GM12891 (cell line): ENCODE results near the gene ERFL.

Experiments used
- DNase-seq: peaks from one replicate; pipeline ENCODE4 v3.0.0; 2011; ENCODE audit warnings: low spot score; ENCODE audit not compliant: insufficient read length
- FAIRE-seq: peaks from 2 replicates; lab custom pipeline; 2011; peaks lifted over from hg19 to GRCh38; lab: Jason Lieb, UNC
- PAX5 ChIP-seq: IDR thresholded peaks from 2 replicates; pipeline ENCODE4 v1.6.1; 2011; ENCODE audit warnings: low read length, moderate library complexity, mild to moderate bottlenecking; ENCODE audit not compliant: insufficient read depth, severe bottlenecking
- POLR2A ChIP-seq: IDR thresholded peaks from 2 replicates; pipeline ENCODE4 v1.6.1; 2011; ENCODE audit warnings: low read depth, low read length, control low read depth
- POLR2AphosphoS5 ChIP-seq: IDR thresholded peaks from 2 replicates; pipeline ENCODE4 v1.6.1; 2011; ENCODE audit warnings: low read depth, low read length, control low read depth
- POU2F2 ChIP-seq: IDR thresholded peaks from 2 replicates; pipeline ENCODE4 v1.6.1; 2011; ENCODE audit warnings: low read depth, mild to moderate bottlenecking, control low read depth, low read length, moderate library complexity
- SPI1 ChIP-seq: IDR thresholded peaks from 2 replicates; pipeline ENCODE4 v1.6.1; 2011; ENCODE audit warnings: low read depth, low read length, control low read depth
- TAF1 ChIP-seq: IDR thresholded peaks from 2 replicates; pipeline ENCODE4 v1.6.1; 2011; ENCODE audit warnings: low read depth, low read length, control low read depth

The ERFL gene

DNA sequence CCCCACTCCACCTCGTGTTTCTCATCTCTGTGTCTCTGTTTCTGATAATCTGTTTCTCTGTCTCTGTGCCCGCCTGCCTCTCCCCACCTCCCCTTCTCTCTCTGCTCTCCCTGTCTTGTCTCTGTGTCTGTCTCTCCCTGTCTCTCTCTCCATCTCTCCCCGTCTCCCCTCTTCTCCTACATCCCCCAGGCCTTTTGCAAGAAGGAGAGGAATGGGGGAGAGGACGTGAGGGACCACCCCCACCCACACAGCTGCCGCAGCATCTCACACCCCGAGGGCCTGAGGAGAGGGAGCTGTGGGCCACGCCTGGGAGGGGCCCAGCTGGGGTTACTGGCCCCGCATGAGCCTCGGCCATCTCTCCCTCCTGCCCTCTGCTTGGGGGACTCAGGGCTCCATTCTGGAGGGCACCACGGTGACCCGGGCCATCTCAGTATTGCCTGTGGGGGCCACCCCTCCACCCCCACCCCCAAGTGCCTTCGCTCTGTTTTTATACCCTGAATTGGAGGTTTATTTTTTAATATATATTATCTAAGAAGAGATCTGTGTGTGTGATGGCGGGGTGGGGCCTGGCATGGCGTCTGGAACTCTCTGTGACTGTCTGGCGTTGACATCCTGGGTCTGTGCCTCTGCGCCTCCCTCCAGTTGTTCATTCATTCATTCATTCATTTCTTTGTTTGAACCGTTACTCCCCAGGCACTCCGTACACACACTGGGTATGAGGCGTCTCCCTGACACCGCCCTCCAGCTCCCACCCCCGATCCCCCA lies 21.2 kb downstream of the ERFL start:
- TF ChIP-seq PAX5 (no peak), SPI1 (no peak), POLR2AphosphoS5 (no peak), POLR2A (no peak), POU2F2 (no peak), TAF1 (no peak)
- DNase-seq (no peak), FAIRE-seq (no peak)

- no peak for FAIRE-seq
- TF ChIP-seq POLR2A = no peak
- no peak for TF ChIP-seq SPI1
- no peak for TF ChIP-seq POLR2AphosphoS5
- TF ChIP-seq POU2F2 = no peak
- no peak for TF ChIP-seq TAF1
- TF ChIP-seq PAX5 = no peak
- DNase-seq = no peak
These were observed 22.0 kb downstream of the ERFL start for GRCh38 chr19:41906271-41906670.

- no peak for TF ChIP-seq TAF1
- TF ChIP-seq PAX5 = no peak
- no peak for TF ChIP-seq SPI1
- TF ChIP-seq POLR2A = no peak
- TF ChIP-seq POU2F2 = no peak
- TF ChIP-seq POLR2AphosphoS5 = no peak
- FAIRE-seq = no peak
- no peak for DNase-seq
These were observed 22.8 kb downstream of the ERFL start for GRCh38 chr19:41905273-41906002.

- no peak for DNase-seq
- no peak for FAIRE-seq
- no peak for TF ChIP-seq POU2F2
- TF ChIP-seq POLR2AphosphoS5 = no peak
- no peak for TF ChIP-seq PAX5
- no peak for TF ChIP-seq SPI1
- TF ChIP-seq POLR2A = no peak
- TF ChIP-seq TAF1 = no peak
These were observed 24.0 kb downstream of the ERFL start for GRCh38 chr19:41904118-41904870.

- TF ChIP-seq POU2F2 (no peak), POLR2A (no peak), SPI1 (no peak), PAX5 (no peak), POLR2AphosphoS5 (no peak), TAF1 (no peak)
- DNase-seq (no peak), FAIRE-seq (no peak)
These were observed 24.9 kb downstream of the ERFL start for GRCh38 chr19:41903193-41903953.

DNA sequence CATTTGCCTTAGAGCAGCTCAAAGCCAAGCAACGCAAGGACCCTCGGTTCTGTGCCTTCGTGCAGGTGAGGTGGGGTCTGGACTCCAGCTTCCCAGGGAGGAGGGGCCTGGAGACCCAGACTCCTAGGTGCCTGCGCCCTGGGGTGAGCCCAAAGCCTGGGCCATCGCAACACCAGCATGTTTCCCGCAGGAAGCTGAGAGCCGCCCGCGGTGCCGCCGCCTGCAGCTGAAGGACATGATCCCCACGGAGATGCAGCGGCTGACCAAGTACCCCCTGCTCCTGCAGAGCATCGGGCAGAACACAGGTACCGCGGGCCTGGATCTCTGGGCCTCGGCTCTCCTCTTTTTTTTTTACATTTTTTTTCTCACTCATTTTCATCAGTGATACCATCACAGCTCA lies 25.7 kb downstream of the ERFL start:
- DNase-seq = no peak
- no peak for FAIRE-seq

DNA sequence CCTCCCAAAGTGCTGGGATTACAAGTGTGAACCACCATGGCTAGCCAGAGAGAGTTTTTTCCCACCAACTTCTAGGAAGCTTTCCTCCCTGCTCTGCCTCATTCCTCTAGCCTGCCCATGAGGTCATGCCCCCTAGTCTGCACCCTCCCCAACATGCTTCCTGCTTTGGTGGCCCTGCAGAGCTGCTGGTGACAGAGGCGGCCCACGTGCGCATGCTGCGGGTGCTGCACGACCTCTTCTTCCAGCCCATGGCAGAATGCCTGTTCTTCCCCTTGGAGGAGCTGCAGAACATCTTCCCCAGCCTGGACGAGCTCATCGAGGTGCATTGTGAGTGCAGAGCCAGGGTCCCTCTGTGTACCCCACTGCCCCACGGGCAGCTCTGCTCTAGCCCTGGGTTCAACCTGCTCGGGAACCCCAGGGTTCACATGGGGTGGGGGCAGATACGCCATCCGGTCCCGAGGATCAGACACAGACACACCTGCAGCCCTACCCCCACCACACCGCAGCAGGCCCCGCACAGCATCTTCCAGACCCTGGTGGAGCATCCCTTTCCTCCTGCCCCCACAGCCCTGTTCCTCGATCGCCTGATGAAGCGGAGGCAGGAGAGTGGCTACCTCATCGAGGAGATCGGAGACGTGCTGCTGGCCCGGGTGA lies 26.4 kb downstream of the ERFL start:
- DNase-seq (no peak), FAIRE-seq (no peak)
- TF ChIP-seq POU2F2 (no peak), POLR2AphosphoS5 (no peak), TAF1 (no peak), PAX5 (no peak), SPI1 (no peak), POLR2A (no peak)

More for the DNA sequence above, 25.7 kb downstream of the ERFL start:
- TF ChIP-seq PAX5 = no peak
- TF ChIP-seq SPI1 = no peak
- TF ChIP-seq POU2F2 = no peak

GRCh38 chr19:41898235-41898634 lies 30.0 kb downstream of the ERFL start:
- FAIRE-seq (no peak), DNase-seq (no peak)
- TF ChIP-seq POLR2A (no peak), POLR2AphosphoS5 (no peak), PAX5 (no peak), POU2F2 (no peak), TAF1 (no peak), SPI1 (no peak)
